Stimulated activated CD4-positive, alpha-beta T cell treated with anti-CD3 and anti-CD28 coated beads, Interleukin-12 subunit alpha, Interleukin-12 subunit beta, amount 100 ng/mL, for 24 hours (primary cell): ENCODE measurements around the gene CYSLTR2.
"Not testable (repeated sequence)": the region's sequence is repeated elsewhere in the genome, so short reads cannot be mapped to it uniquely, and the experiment has no call there.

Experiments used
- DNase-seq, 2 experiments: peaks; one replicate each; pipeline ENCODE4 v3.0.0-alpha.2; 2020; ENCODE audit warnings: low read depth in 2 of 2

CYSLTR2 gene

GRCh38 chr13:48644951-48645350 lies 8.8 kb upstream of the CYSLTR2 start:
- no peak for DNase-seq

GRCh38 chr13:48645845-48646244 lies 7.9 kb upstream of the CYSLTR2 start:
- no peak for DNase-seq

- no peak for DNase-seq
These were observed 6.9 kb upstream of the CYSLTR2 start for GRCh38 chr13:48646791-48647190.

DNA sequence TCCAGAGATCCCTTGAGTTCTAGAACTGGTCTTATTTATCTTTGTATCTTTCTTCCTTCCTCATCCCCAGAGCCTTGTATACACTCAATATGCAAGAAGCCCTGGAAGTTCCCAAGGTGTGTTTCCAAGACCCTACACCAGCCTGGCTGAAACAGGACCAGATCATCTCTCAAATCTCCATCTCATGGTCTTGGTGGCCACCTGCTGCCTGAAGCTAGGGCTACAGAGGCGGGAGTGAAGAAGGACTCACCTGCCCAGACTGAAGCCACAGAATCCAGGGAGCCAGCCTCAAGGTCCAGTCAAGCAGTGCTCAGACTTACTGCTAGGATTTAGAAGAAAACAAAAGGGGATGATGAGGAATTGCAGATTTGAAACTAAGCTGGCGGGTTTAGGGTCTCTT lies 6.1 kb upstream of the CYSLTR2 start:
- no peak for DNase-seq

- DNase-seq: no peak
These were observed 5.3 kb upstream of the CYSLTR2 start for GRCh38 chr13:48648446-48648845.

DNA sequence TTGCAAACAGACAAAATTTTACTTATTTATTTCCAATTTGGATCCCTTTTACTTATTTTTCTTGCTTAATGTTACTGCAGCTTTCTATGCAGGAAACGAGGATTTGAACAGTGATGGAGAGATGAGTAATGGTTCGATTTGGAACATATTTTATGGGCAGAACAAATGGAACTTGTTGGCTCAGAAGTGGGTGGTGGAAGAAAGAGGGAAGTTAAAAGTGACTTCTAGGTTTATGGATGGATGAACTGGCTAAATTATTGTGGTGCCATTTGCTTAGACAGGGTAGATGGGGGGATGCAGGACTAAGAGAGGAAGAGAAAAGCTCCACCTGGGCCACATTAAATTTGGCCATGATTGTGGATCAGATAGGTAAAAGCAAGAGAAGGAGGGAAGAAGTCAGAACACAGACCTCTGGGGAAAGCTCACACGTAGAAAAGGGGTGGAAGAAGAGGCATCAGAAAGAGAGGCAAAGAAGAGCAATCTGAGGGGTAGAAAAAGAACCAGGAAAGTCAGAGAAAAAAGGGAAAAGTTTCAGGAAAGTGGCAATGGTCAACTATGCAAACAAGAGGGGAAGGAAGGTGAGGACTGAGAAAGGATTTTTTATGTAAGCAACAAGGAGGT lies 768 bp upstream of the CYSLTR2 start:
- DNase-seq: no peak

DNA sequence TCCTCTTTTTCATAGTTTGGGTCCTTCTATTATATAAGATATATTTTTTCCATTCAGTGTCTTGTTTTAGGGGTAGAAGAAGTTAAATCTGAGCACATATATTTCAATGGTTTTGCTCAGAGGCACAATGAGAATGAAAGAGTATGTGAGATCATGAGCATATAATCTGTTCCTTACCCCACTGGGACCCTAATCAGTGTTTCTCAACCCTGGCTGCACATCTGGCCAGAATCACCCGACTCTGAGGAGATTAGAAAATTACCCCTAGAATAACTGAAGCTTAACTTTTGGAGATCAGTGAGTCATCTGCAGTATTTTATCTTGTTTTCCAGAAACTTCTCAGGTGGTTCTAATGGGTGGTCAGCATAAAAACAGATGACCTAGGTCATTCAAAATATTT lies 782 bp downstream of the CYSLTR2 start:
- DNase-seq: no peak

DNA sequence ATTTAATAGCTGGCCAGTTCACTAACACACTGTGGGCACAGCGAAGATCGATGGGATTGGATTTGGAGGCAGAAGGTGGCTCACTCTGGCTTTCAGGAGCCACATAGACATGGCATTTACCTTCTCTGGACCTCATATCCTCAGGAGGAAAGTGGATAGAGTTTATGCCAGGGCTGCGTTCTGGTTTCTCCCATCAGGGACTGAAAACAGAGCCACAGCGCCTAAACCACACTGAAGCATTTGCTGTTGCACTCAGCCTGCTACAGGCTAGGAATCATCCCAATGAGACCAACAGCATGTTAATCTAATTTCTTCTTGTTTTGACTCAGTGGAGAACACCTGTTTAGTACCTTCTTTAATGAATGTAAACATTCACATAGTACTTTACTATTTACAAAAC lies 1.6 kb downstream of the CYSLTR2 start:
- no peak for DNase-seq

DNA sequence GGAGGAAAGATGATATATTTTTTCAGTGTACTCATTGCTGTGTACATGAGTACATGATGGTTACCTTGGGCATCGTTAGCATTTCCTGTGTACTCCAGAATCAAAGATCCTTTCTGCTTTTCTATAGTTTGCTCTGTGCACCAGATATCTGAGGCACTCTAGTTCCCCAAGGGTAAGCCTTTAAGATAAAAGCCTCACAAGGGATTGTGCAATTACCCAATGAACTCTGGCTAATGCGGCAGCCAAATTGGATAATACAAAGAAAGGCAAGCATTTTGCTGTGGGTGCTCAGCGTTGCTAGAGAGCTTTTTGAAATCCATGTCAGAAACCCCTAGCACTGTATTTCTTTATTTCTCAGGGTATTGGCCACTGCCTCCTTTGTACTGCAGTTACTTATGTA lies 2.9 kb downstream of the CYSLTR2 start:
- DNase-seq: no peak

GRCh38 chr13:48660361-48661076 lies 6.8 kb downstream of the CYSLTR2 start:
- no peak for DNase-seq

GRCh38 chr13:48661107-48661506 lies 7.4 kb downstream of the CYSLTR2 start:
- no peak for DNase-seq

GRCh38 chr13:48662226-48662625 lies 8.5 kb downstream of the CYSLTR2 start:
- no peak for DNase-seq

GRCh38 chr13:48667136-48667535 lies 13.4 kb downstream of the CYSLTR2 start:
- DNase-seq: no peak

DNA sequence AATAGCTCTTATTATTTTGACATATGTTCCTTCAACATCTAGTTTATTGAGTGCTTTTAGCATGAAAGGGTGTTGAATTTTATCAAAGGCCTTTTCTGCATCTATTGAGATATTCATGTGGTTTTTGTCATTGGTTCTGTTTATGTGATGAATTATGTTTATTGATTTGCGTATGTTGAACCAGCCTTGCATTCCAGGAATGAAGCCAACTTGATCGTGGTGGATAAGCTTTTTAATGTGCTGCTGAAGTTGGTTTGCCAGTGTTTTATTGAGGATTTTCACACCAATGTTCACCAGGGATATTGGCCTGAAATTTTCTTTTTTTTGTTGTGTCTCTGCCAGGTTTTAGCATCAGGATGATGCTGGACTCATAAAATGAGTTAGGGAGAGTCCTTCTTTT lies 17.7 kb downstream of the CYSLTR2 start:
- DNase-seq: not testable (repeated sequence)

DNA sequence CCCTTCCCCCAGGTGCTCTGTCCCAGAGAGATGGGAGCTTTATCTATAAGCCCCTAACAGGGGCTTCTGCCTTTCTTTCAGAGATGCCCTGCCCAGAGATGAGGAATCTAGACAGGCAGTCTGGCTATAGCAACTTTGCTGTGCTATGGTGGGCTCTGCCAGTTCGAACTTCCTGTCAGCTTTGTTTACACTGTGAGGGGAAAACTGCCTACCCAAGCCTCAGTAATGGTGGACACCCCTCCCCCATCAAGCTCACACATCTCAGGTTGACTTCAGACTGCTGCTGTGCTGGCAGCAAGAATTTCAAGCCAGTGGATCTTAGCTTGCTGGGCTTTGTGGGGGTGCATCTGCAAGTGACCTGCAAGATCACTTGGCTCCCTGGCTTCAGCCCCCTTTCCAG lies 21.5 kb downstream of the CYSLTR2 start:
- no peak for DNase-seq

GRCh38 chr13:48678316-48678715 lies 24.6 kb downstream of the CYSLTR2 start:
- no peak for DNase-seq

DNA sequence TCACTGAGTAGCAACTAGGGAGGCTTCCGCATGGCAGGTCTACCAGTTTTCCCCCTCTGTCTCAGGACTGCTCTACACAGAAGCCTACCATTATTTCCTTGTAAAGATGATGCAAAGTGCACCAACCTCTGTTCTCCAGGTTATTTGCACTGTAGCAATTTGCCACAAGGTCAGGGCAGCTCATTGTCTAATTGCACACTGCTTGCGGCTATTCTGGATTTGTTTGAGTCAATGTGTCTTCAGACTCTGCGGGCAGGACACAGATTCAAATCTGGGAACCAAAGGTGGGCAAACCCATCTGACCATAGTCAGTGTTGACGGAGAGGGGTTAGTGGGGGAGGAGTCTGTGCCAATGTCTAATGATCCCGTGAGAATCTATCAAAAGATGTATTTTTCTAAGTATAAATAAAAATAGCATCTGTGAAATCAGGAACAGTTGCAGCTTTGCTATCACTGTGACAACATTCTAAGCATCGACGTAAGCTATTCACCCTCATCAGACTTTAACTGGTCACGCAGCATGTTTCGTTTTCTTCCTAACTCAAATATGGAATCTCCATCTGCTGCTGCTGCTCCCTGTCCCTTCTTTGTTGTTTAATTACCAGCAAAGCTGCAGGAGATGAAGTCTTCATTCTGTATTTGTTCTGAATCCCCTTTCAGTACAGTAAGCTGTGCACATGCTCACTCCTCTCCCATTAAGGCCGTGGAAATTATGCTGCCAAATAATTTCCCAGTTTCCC lies 26.4 kb downstream of the CYSLTR2 start:
- DNase-seq: no peak

DNA sequence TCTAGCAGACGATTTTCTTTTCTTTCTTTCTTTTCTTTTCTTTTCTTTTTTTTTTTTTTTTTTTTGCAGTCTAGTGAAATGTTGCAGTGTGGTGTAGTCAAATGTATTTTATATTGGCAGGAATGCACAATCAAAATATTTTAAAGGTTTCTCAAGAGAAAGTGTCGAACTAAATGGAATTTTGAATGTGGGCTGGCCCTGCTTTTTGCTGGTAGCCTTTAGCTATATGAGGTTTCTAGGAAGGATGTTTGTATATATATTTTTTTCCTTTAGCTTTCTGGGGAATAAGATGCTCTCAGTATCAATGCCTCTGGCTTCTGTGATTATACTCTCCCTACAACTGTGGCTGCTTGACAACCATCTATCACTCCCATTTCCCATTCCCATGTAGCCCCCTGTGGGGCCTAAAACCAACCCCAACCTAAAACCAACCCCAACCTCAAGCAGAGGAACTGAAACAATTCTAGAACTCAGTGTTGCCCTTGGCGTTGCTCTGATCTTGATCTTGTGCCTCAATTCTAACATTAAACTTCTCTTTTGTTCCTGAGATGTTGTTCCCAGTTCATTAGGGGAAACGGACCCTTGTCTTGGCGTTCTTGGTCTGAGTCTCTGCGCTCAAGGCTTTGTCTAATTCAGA lies 27.1 kb downstream of the CYSLTR2 start:
- DNase-seq: no peak

DNA sequence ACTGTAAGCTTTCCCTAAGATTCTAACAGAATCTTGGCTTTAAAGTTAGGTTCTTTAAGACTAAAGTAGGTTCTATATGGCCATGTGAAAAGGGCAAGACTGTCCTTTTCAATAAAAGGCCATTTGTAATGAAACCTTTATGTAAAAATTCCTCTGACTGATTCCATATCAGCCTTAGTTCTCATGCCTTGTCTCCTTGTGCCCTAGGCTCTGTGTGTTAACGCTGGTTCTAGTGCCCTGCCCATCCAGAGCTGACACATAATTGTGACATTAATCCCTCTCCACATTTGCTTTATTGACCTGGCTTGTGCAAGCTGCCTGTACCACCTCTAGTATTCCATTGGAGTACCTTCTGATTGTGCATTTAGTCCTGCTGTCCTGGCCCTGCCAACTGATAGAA lies 28.2 kb downstream of the CYSLTR2 start:
- no peak for DNase-seq

DNA sequence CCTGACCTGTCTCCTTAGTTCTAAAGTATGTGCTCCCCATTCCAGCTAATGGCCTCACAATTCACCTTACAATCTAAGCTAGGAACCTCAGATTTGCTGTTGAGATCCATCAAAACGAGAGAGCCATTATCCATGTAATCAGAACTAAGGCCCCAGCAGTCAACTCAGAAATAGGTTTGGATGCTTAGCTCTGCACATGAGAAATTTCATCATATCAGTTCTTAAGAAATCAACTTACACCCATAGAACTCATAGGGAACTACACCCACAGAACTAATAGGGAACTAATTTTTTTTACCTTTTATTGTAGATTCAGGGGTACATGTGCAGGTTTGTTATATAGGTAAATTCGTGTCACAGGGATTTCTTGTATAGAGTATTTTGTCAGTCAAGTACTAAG lies 28.7 kb downstream of the CYSLTR2 start:
- DNase-seq: no peak

GRCh38 chr13:48686636-48687210 lies 33.0 kb downstream of the CYSLTR2 start:
- no peak for DNase-seq

- DNase-seq: no peak
These were observed 33.5 kb downstream of the CYSLTR2 start for GRCh38 chr13:48687249-48687648.
